K562 (cell line): ENCODE measurements around the gene MTPN. TPM values are rescaled to one million over a fixed set of nuclear protein-coding genes. Genes with fewer than 3 reads are reported as not detected.

Source experiments
- ATF7 ChIP-seq: fragments of 450-650 bp; IDR thresholded peaks from 2 replicates; pipeline ENCODE4 v1.7.1; 2014; ENCODE audit warnings: mild to moderate bottlenecking, moderate library complexity
- CREM ChIP-seq: IDR thresholded peaks from 2 replicates; pipeline ENCODE4 v1.6.1; 2014; ENCODE audit warnings: antibody characterized with exemption, low read depth
- DPF2 ChIP-seq: fragments of 450-650 bp; IDR thresholded peaks from 2 replicates; pipeline ENCODE4 v1.6.1; 2016
- SMAD3 ChIP-seq: fragments of 450-650 bp; formaldehyde crosslinking; conservative IDR thresholded peaks from 2 replicates; pipeline ENCODE4 v1.4.0; 2020; ENCODE audit warnings: mild to moderate bottlenecking
- polyA plus RNA-seq, 8 experiments: library from polyadenylated mRNA; depleted of rRNA in 4 of 8; stranded (reverse) in 5 of 8; unstranded in 3 of 8; fragments of >200 nt; fragmentation: Nextera tagmentation in 2 of 8; fragmentation: Illumina TruSeq in 1 of 8; extraction: Ambion mirVana in 2 of 8; extraction: Trizol in 1 of 8; gene quantifications; 2 replicates each; pipeline versions ENCODE4 v1.2.1 to v1.2.3, GENCODE V29; 2011 to 2014; ENCODE audit warnings: inconsistent platforms in 1 of 8, missing spikeins in 1 of 8
- total RNA-seq, 7 experiments: library from RNA; depleted of rRNA in 6 of 7; stranded (reverse); fragments of >200 nt in 6 of 7; fragmentation: Illumina TruSeq in 2 of 7; extraction: Trizol in 2 of 7; gene quantifications; 2 replicates each; pipeline versions ENCODE4 v1.2.1 to v1.2.3, GENCODE V29; 2011 to 2021; ENCODE audit warnings: low replicate concordance in 1 of 7
- TF ChIP-seq, protein P1 (sequence below), 2 experiments: fragments of 450-650 bp in 1 of 2; sonication (generic) in 1 of 2; formaldehyde crosslinking in 1 of 2; IDR thresholded peaks in 1 of 2; conservative IDR thresholded peaks in 1 of 2; 2 replicates each; pipeline versions ENCODE4 v1.6.1 to v1.8.1; 2016 to 2023; ENCODE audit warnings: mild to moderate bottlenecking in 2 of 2, moderate library complexity in 2 of 2, inconsistent platforms in 1 of 2, missing genetic modification reagents in 1 of 2
- TF ChIP-seq, protein P2 (sequence below): IDR thresholded peaks from 3 replicates; pipeline ENCODE4 v1.6.1; 2011; ENCODE audit warnings: borderline replicate concordance, mild to moderate bottlenecking, moderate library complexity; ENCODE audit not compliant: insufficient read length; ENCODE audit errors: extremely low read depth
- TF ChIP-seq, protein P3 (sequence below): fragments of 250-450 bp; sonication (Bioruptor Pico); IDR thresholded peaks from 2 replicates; pipeline ENCODE4 v1.5.0; 2020; ENCODE audit warnings: mild to moderate bottlenecking, borderline replicate concordance
- TF ChIP-seq, protein P4 (sequence below): fragments of 450-650 bp; IDR thresholded peaks from 2 replicates; pipeline ENCODE4 v1.6.1; 2016; ENCODE audit warnings: mild to moderate bottlenecking, moderate library complexity
- TF ChIP-seq, protein P5 (sequence below): fragments of 250-450 bp; sonication (Bioruptor Pico); IDR thresholded peaks from 2 replicates; pipeline ENCODE4 v1.5.0; 2021

The MTPN gene
- total and polyA plus RNA-seq, 9 of the 15 experiments (the other 6 are each of a cell fraction or from before 2014, with no cell fraction given), result 68.5 to 261 (median 156) TPM

DNA sequence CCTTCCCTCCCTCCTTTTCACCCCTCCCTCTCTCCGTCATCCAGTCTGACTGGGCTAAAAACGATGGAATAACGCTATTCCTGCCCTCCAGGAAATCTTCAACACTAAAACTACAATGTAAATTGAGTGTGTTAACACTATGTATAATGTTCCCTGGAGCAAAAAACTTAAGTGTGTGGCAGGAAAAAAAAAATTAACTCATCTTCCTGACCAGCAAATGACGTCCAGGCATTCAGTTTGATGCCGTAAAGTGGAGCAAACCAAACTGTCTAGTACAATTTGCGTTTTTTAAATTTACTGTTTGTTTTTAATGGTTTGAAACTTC, 545 bp upstream of the MTPN start (continued):
- TF ChIP-seq, protein P1, sequence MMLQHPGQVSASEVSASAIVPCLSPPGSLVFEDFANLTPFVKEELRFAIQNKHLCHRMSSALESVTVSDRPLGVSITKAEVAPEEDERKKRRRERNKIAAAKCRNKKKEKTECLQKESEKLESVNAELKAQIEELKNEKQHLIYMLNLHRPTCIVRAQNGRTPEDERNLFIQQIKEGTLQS (IDR thresholded peaks at IDR 0.05), result no peak; the same call in 1 of the 2 replicates
- TF ChIP-seq, protein P1 (CRISPR knock-in tag; conservative IDR thresholded peaks at IDR 0.05), result peak; percentile 35; the same call in 1 of the 2 replicates
- TF ChIP-seq, protein P2, sequence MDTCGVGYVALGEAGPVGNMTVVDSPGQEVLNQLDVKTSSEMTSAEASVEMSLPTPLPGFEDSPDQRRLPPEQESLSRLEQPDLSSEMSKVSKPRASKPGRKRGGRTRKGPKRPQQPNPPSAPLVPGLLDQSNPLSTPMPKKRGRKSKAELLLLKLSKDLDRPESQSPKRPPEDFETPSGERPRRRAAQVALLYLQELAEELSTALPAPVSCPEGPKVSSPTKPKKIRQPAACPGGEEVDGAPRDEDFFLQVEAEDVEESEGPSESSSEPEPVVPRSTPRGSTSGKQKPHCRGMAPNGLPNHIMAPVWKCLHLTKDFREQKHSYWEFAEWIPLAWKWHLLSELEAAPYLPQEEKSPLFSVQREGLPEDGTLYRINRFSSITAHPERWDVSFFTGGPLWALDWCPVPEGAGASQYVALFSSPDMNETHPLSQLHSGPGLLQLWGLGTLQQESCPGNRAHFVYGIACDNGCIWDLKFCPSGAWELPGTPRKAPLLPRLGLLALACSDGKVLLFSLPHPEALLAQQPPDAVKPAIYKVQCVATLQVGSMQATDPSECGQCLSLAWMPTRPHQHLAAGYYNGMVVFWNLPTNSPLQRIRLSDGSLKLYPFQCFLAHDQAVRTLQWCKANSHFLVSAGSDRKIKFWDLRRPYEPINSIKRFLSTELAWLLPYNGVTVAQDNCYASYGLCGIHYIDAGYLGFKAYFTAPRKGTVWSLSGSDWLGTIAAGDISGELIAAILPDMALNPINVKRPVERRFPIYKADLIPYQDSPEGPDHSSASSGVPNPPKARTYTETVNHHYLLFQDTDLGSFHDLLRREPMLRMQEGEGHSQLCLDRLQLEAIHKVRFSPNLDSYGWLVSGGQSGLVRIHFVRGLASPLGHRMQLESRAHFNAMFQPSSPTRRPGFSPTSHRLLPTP, result no peak
- TF ChIP-seq, protein P3, sequence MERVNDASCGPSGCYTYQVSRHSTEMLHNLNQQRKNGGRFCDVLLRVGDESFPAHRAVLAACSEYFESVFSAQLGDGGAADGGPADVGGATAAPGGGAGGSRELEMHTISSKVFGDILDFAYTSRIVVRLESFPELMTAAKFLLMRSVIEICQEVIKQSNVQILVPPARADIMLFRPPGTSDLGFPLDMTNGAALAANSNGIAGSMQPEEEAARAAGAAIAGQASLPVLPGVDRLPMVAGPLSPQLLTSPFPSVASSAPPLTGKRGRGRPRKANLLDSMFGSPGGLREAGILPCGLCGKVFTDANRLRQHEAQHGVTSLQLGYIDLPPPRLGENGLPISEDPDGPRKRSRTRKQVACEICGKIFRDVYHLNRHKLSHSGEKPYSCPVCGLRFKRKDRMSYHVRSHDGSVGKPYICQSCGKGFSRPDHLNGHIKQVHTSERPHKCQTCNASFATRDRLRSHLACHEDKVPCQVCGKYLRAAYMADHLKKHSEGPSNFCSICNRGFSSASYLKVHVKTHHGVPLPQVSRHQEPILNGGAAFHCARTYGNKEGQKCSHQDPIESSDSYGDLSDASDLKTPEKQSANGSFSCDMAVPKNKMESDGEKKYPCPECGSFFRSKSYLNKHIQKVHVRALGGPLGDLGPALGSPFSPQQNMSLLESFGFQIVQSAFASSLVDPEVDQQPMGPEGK (CRISPR knock-in tag), result no peak
- TF ChIP-seq, protein P4, sequence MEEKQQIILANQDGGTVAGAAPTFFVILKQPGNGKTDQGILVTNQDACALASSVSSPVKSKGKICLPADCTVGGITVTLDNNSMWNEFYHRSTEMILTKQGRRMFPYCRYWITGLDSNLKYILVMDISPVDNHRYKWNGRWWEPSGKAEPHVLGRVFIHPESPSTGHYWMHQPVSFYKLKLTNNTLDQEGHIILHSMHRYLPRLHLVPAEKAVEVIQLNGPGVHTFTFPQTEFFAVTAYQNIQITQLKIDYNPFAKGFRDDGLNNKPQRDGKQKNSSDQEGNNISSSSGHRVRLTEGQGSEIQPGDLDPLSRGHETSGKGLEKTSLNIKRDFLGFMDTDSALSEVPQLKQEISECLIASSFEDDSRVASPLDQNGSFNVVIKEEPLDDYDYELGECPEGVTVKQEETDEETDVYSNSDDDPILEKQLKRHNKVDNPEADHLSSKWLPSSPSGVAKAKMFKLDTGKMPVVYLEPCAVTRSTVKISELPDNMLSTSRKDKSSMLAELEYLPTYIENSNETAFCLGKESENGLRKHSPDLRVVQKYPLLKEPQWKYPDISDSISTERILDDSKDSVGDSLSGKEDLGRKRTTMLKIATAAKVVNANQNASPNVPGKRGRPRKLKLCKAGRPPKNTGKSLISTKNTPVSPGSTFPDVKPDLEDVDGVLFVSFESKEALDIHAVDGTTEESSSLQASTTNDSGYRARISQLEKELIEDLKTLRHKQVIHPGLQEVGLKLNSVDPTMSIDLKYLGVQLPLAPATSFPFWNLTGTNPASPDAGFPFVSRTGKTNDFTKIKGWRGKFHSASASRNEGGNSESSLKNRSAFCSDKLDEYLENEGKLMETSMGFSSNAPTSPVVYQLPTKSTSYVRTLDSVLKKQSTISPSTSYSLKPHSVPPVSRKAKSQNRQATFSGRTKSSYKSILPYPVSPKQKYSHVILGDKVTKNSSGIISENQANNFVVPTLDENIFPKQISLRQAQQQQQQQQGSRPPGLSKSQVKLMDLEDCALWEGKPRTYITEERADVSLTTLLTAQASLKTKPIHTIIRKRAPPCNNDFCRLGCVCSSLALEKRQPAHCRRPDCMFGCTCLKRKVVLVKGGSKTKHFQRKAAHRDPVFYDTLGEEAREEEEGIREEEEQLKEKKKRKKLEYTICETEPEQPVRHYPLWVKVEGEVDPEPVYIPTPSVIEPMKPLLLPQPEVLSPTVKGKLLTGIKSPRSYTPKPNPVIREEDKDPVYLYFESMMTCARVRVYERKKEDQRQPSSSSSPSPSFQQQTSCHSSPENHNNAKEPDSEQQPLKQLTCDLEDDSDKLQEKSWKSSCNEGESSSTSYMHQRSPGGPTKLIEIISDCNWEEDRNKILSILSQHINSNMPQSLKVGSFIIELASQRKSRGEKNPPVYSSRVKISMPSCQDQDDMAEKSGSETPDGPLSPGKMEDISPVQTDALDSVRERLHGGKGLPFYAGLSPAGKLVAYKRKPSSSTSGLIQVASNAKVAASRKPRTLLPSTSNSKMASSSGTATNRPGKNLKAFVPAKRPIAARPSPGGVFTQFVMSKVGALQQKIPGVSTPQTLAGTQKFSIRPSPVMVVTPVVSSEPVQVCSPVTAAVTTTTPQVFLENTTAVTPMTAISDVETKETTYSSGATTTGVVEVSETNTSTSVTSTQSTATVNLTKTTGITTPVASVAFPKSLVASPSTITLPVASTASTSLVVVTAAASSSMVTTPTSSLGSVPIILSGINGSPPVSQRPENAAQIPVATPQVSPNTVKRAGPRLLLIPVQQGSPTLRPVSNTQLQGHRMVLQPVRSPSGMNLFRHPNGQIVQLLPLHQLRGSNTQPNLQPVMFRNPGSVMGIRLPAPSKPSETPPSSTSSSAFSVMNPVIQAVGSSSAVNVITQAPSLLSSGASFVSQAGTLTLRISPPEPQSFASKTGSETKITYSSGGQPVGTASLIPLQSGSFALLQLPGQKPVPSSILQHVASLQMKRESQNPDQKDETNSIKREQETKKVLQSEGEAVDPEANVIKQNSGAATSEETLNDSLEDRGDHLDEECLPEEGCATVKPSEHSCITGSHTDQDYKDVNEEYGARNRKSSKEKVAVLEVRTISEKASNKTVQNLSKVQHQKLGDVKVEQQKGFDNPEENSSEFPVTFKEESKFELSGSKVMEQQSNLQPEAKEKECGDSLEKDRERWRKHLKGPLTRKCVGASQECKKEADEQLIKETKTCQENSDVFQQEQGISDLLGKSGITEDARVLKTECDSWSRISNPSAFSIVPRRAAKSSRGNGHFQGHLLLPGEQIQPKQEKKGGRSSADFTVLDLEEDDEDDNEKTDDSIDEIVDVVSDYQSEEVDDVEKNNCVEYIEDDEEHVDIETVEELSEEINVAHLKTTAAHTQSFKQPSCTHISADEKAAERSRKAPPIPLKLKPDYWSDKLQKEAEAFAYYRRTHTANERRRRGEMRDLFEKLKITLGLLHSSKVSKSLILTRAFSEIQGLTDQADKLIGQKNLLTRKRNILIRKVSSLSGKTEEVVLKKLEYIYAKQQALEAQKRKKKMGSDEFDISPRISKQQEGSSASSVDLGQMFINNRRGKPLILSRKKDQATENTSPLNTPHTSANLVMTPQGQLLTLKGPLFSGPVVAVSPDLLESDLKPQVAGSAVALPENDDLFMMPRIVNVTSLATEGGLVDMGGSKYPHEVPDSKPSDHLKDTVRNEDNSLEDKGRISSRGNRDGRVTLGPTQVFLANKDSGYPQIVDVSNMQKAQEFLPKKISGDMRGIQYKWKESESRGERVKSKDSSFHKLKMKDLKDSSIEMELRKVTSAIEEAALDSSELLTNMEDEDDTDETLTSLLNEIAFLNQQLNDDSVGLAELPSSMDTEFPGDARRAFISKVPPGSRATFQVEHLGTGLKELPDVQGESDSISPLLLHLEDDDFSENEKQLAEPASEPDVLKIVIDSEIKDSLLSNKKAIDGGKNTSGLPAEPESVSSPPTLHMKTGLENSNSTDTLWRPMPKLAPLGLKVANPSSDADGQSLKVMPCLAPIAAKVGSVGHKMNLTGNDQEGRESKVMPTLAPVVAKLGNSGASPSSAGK, result 0 out of 2 replicates have a peak, but pooled peaks have one; percentile 39
- peak; percentile 31 for TF ChIP-seq ATF7
- TF ChIP-seq SMAD3 (CRISPR knock-in tag), result no peak
- 0 out of 2 replicates have a peak, but pooled peaks have one; percentile 6 for TF ChIP-seq DPF2
- 0 out of 2 replicates have a peak, but pooled peaks have one; percentile 3 for TF ChIP-seq CREM
- TF ChIP-seq, protein P5, sequence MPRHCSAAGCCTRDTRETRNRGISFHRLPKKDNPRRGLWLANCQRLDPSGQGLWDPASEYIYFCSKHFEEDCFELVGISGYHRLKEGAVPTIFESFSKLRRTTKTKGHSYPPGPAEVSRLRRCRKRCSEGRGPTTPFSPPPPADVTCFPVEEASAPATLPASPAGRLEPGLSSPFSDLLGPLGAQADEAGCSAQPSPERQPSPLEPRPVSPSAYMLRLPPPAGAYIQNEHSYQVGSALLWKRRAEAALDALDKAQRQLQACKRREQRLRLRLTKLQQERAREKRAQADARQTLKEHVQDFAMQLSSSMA (CRISPR knock-in tag), result no peak
